Uterus (tissue), 2 donors: ENCODE results near the gene DISP3.

Source experiments
- CTCF ChIP-seq, 4 experiments: fragments of 200-600 bp in 2 of 4; fragments of 450-650 bp in 2 of 4; sonication (generic) in 2 of 4; IDR thresholded peaks; one replicate each; pipeline ENCODE4 v1.5.1; 2016 to 2019; ENCODE audit warnings: antibody characterized with exemption in 4 of 4, mild to moderate bottlenecking in 2 of 4, moderate library complexity in 1 of 4
- POLR2A ChIP-seq, 2 donors: fragments of 450-650 bp; IDR thresholded peaks; one replicate each; pipeline ENCODE4 v1.6.1; 2016; ENCODE audit warnings: antibody characterized with exemption in 2 of 2, mild to moderate bottlenecking in 1 of 2, moderate library complexity in 1 of 2

- TF ChIP-seq CTCF (IDR thresholded peaks at IDR 0.05), result no peak
- no peak for TF ChIP-seq POLR2A (IDR thresholded peaks at IDR 0.05)
These were observed 4.8 kb downstream of the DISP3 start for GRCh38 chr1:11483581-11484320.
